Activated T-cell treated with anti-CD3 and anti-CD28 coated beads, Interleukin-2, amount 50 U/mL, for 72 hours (primary cell): ENCODE measurements around the gene SCAF4. TPM values are rescaled to one million over a fixed set of nuclear protein-coding genes. Genes with fewer than 3 reads are reported as not detected.
"Not testable (repeated sequence)": the region's sequence is repeated elsewhere in the genome, so short reads cannot be mapped to it uniquely, and the experiment has no call there.

Experiments
- ATAC-seq, 2 donors: fragments of 150-1000 bp; cut with Tn5 transposase; replicated peaks in 1 of 2; 2 replicates each; pipeline ENCODE4 v1.10.0; 2021; ENCODE audit warnings: moderate library complexity in 2 of 2, mild to moderate bottlenecking in 1 of 2
- DNase-seq, 2 donors: peaks; one replicate each; pipeline ENCODE4 v3.0.0; 2021 to 2022; ENCODE audit warnings: mixed read lengths in 1 of 2
- H3K27ac Mint-ChIP-seq: one replicate; pipeline ENCODE4 v1.8.0; 2022; ENCODE audit warnings: mild to moderate bottlenecking, moderate library complexity, mixed read lengths
- H3K27me3 Mint-ChIP-seq: one replicate; pipeline ENCODE4 v1.8.0; 2022; ENCODE audit warnings: low read depth, mixed read lengths
- H3K36me3 Mint-ChIP-seq, 2 donors: one replicate each; pipeline ENCODE4 v1.8.0; 2022; ENCODE audit warnings: mixed read lengths in 2 of 2, mild to moderate bottlenecking in 1 of 2; ENCODE audit not compliant: insufficient read depth in 2 of 2
- H3K4me1 Mint-ChIP-seq: one replicate; pipeline ENCODE4 v1.8.0; 2022; ENCODE audit warnings: low read depth, mixed read lengths
- H3K4me3 Mint-ChIP-seq, 2 donors: one replicate each; pipeline ENCODE4 v1.8.0; 2022; ENCODE audit warnings: mild to moderate bottlenecking in 2 of 2, mixed read lengths in 2 of 2, moderate library complexity in 2 of 2
- H3K9me3 Mint-ChIP-seq, 2 donors: one replicate each; pipeline ENCODE4 v1.8.0; 2022; ENCODE audit warnings: mixed read lengths in 2 of 2
- total RNA-seq, 2 donors: library from RNA; stranded (reverse); gene quantifications; one replicate each; pipeline ENCODE4 v1.2.3, GENCODE V29; 2022

SCAF4 gene
- total RNA-seq, 2 donors from 2014 or later: 44.7 to 46.0 TPM

GRCh38 chr21:31671931-31672330, 60.0 kb downstream of the SCAF4 start:
- H3K4me1 Mint-ChIP-seq: peaks cover 35% of the 10 kb centered on the region
- ATAC-seq: no peak
- no peak for DNase-seq
- H3K4me3 Mint-ChIP-seq: no peak overlapping the region
- peaks cover 8 to 22% of the 10 kb centered on the region in 2 donors for H3K36me3 Mint-ChIP-seq
- no peak overlapping the region for H3K27ac Mint-ChIP-seq
- no peaks in the 10 kb centered on the region for H3K27me3 Mint-ChIP-seq
- no peaks in the 10 kb centered on the region for H3K9me3 Mint-ChIP-seq

GRCh38 chr21:31671146-31671716, 60.7 kb downstream of the SCAF4 start:
- no peak for ATAC-seq

GRCh38 chr21:31670070-31670469, 61.8 kb downstream of the SCAF4 start:
- Mint-ChIP-seq H3K27me3 (no peaks in the 10 kb centered on the region), H3K4me3 (no peak overlapping the region), H3K9me3 (no peaks in the 10 kb centered on the region), H3K4me1 (peaks cover 54% of the 10 kb centered on the region), H3K36me3 (peaks cover 13 to 33% of the 10 kb centered on the region in 2 donors), H3K27ac (no peak overlapping the region)
- DNase-seq (no peak), ATAC-seq (no peak)

More at GRCh38 chr21:31671146-31671716, 60.7 kb downstream of the SCAF4 start:
- H3K36me3 Mint-ChIP-seq: peaks cover 11 to 26% of the 10 kb centered on the region in 2 donors
- no peak overlapping the region for H3K4me3 Mint-ChIP-seq
- H3K9me3 Mint-ChIP-seq: no peaks in the 10 kb centered on the region
- no peak for DNase-seq
- no peak overlapping the region for H3K27ac Mint-ChIP-seq
- H3K4me1 Mint-ChIP-seq: peaks cover 42% of the 10 kb centered on the region
- no peaks in the 10 kb centered on the region for H3K27me3 Mint-ChIP-seq

GRCh38 chr21:31668651-31669491, 63.0 kb downstream of the SCAF4 start:
- ATAC-seq (peak; percentile 69 to 73), DNase-seq (no peak)
- Mint-ChIP-seq H3K4me3 (peak overlapping the region; percentile 56 to 86), H3K4me1 (peaks cover 66% of the 10 kb centered on the region), H3K27me3 (no peaks in the 10 kb centered on the region), H3K9me3 (no peaks in the 10 kb centered on the region), H3K27ac (peak overlapping the region; percentile 91), H3K36me3 (peaks cover 15 to 33% of the 10 kb centered on the region in 2 donors)

GRCh38 chr21:31667639-31668038, 64.3 kb downstream of the SCAF4 start:
- H3K27ac Mint-ChIP-seq: peak overlapping the region; percentile 31
- ATAC-seq (no peak), DNase-seq (no peak)
- peaks cover 15 to 37% of the 10 kb centered on the region in 2 donors for H3K36me3 Mint-ChIP-seq
- H3K4me3 Mint-ChIP-seq: peak overlapping the region in 1 of 2 donors; percentile 86
- no peaks in the 10 kb centered on the region for H3K9me3 Mint-ChIP-seq
- H3K27me3 Mint-ChIP-seq: no peaks in the 10 kb centered on the region
- H3K4me1 Mint-ChIP-seq: peaks cover 76% of the 10 kb centered on the region

GRCh38 chr21:31667132-31667531, 64.8 kb downstream of the SCAF4 start:
- Mint-ChIP-seq H3K4me3 (peak overlapping the region; percentile 38 to 86), H3K27me3 (no peaks in the 10 kb centered on the region), H3K4me1 (peaks cover 81% of the 10 kb centered on the region), H3K36me3 (peaks cover 15 to 38% of the 10 kb centered on the region in 2 donors), H3K27ac (peak overlapping the region; percentile 86), H3K9me3 (no peaks in the 10 kb centered on the region)
- ATAC-seq (peak in 1 of 2 donors; percentile 44), DNase-seq (peak in 1 of 2 donors; percentile 29)

- H3K36me3 Mint-ChIP-seq: peaks cover 14 to 36% of the 10 kb centered on the region in 2 donors
- no peaks in the 10 kb centered on the region for H3K9me3 Mint-ChIP-seq
- DNase-seq (no peak), ATAC-seq (no peak)
- no peaks in the 10 kb centered on the region for H3K27me3 Mint-ChIP-seq
- H3K27ac Mint-ChIP-seq: peak overlapping the region; percentile 86
- H3K4me1 Mint-ChIP-seq: peaks cover 87% of the 10 kb centered on the region
- H3K4me3 Mint-ChIP-seq: peak overlapping the region; percentile 38 to 86
Measured at GRCh38 chr21:31666445-31667010, 65.4 kb downstream of the SCAF4 start.

GRCh38 chr21:31665869-31666268, 66.0 kb downstream of the SCAF4 start:
- peaks cover 92% of the 10 kb centered on the region for H3K4me1 Mint-ChIP-seq
- not testable (repeated sequence) for ATAC-seq, H3K9me3 Mint-ChIP-seq, DNase-seq, H3K27me3 Mint-ChIP-seq
- H3K4me3 Mint-ChIP-seq: peak overlapping the region; percentile 67 to 72
- peak overlapping the region; percentile 12 for H3K27ac Mint-ChIP-seq
- peaks cover 14 to 35% of the 10 kb centered on the region in 2 donors for H3K36me3 Mint-ChIP-seq

- peak; percentile 36 to 57 for ATAC-seq
Measured at GRCh38 chr21:31665397-31665796, 66.5 kb downstream of the SCAF4 start.

GRCh38 chr21:31663584-31664249, 68.2 kb downstream of the SCAF4 start:
- no peak for ATAC-seq
- peak overlapping the region in 1 of 2 donors; percentile 72 for H3K4me3 Mint-ChIP-seq
- H3K36me3 Mint-ChIP-seq: peaks cover 15 to 32% of the 10 kb centered on the region in 2 donors
- peak overlapping the region; percentile 87 for H3K27ac Mint-ChIP-seq
- DNase-seq: no peak
- peaks cover 87% of the 10 kb centered on the region for H3K4me1 Mint-ChIP-seq
- no peaks in the 10 kb centered on the region for H3K27me3 Mint-ChIP-seq
- H3K9me3 Mint-ChIP-seq: no peaks in the 10 kb centered on the region

More at GRCh38 chr21:31665397-31665796, 66.5 kb downstream of the SCAF4 start:
- Mint-ChIP-seq H3K4me1 (peaks cover 93% of the 10 kb centered on the region), H3K27me3 (no peaks in the 10 kb centered on the region), H3K4me3 (peak overlapping the region; percentile 67 to 72), H3K9me3 (no peaks in the 10 kb centered on the region), H3K36me3 (peaks cover 14 to 32% of the 10 kb centered on the region in 2 donors), H3K27ac (peak overlapping the region; percentile 12)
- DNase-seq: peak; percentile 21 to 34

GRCh38 chr21:31660591-31660990, 71.3 kb downstream of the SCAF4 start:
- peaks cover 7 to 14% of the 10 kb centered on the region in 2 donors for H3K36me3 Mint-ChIP-seq
- DNase-seq: no peak
- H3K4me3 Mint-ChIP-seq: peak overlapping the region; percentile 93 to 98
- H3K27ac Mint-ChIP-seq: peak overlapping the region; percentile 93
- H3K4me1 Mint-ChIP-seq: peaks cover 73% of the 10 kb centered on the region
- H3K9me3 Mint-ChIP-seq: no peaks in the 10 kb centered on the region
- no peaks in the 10 kb centered on the region for H3K27me3 Mint-ChIP-seq
- ATAC-seq: no peak

GRCh38 chr21:31660259-31660565, 71.7 kb downstream of the SCAF4 start:
- no peaks in the 10 kb centered on the region for H3K9me3 Mint-ChIP-seq
- ATAC-seq: no peak
- H3K36me3 Mint-ChIP-seq: peaks cover 5 to 10% of the 10 kb centered on the region in 2 donors
- peak overlapping the region; percentile 93 for H3K27ac Mint-ChIP-seq
- H3K4me1 Mint-ChIP-seq: peaks cover 73% of the 10 kb centered on the region
- no peak for DNase-seq
- H3K27me3 Mint-ChIP-seq: no peaks in the 10 kb centered on the region
- H3K4me3 Mint-ChIP-seq: peak overlapping the region; percentile 93 to 98
